ENCODE data around the gene SH2D3A.

Gene SH2D3A

GRCh38 chr19:6725513-6726231, 41.6 kb downstream of the SH2D3A start:
- ChIA-PET POLR2A (interaction anchor here (0.5 kb wide), 1 partner anchor 44 kb away, joined by 7 read pairs; no protein-coding TSS in a partner anchor), CTCF (interaction anchor here (2.1 to 2.6 kb wide), 2 partner anchors 12 to 138 kb away, joined by 8 to 11 read pairs; partner anchors contain the start of gene GPR108)
- DNase-seq (ENCODE audit: extremely low spot score) = no peak
- no peak for TF ChIP-seq CTCF (IDR thresholded peaks at IDR 0.05; ENCODE audit: control extremely low read depth, extremely low read depth, low read depth, missing control alignments)

- DNase-seq (ENCODE audit: extremely low spot score) = no peak
- TF ChIP-seq CTCF (IDR thresholded peaks at IDR 0.05; ENCODE audit: control extremely low read depth, extremely low read depth, low read depth, missing control alignments) = no peak
- CTCF ChIA-PET = interaction anchor here (2.6 kb wide), 1 partner anchor 13 kb away, joined by 11 read pairs; the partner anchor contains the start of gene GPR108
- POLR2A ChIA-PET = no interaction called here
Measured at GRCh38 chr19:6724631-6725492, 42.4 kb downstream of the SH2D3A start.

GRCh38 chr19:6723738-6724137, 43.5 kb downstream of the SH2D3A start:
- POLR2A ChIA-PET = no interaction called here
- TF ChIP-seq CTCF (IDR thresholded peaks at IDR 0.05; ENCODE audit: control extremely low read depth, extremely low read depth, low read depth, missing control alignments) = no peak
- no peak for DNase-seq (ENCODE audit: extremely low spot score)
- CTCF ChIA-PET = interaction anchor here (2.6 kb wide), 1 partner anchor 14 kb away, joined by 11 read pairs; the partner anchor contains the start of gene GPR108

GRCh38 chr19:6723108-6723618, 44.1 kb downstream of the SH2D3A start:
- ChIA-PET POLR2A (no interaction called here), CTCF (no interaction called here)
- DNase-seq (ENCODE audit: extremely low spot score) = no peak
- no peak for TF ChIP-seq CTCF (IDR thresholded peaks at IDR 0.05; ENCODE audit: control extremely low read depth, extremely low read depth, low read depth, missing control alignments)

- no peak for TF ChIP-seq CTCF (IDR thresholded peaks at IDR 0.05; ENCODE audit: control extremely low read depth, extremely low read depth, low read depth, missing control alignments)
- CTCF ChIA-PET = interaction anchor here (0.9 kb wide), 1 partner anchor 14 kb away, joined by 3 read pairs; no protein-coding TSS in a partner anchor
- POLR2A ChIA-PET = no interaction called here
- peak; percentile 73 for DNase-seq (ENCODE audit: extremely low spot score)
Measured at GRCh38 chr19:6721773-6722172, 45.5 kb downstream of the SH2D3A start.

- TF ChIP-seq CTCF (IDR thresholded peaks at IDR 0.05; ENCODE audit: control extremely low read depth, extremely low read depth, low read depth, missing control alignments) = no peak
- ChIA-PET POLR2A (no interaction called here), CTCF (interaction anchor here (1.1 kb wide), 2 partner anchors 16 to 142 kb away, joined by 4 read pairs; partner anchors contain the start of gene GPR108)
- no peak for DNase-seq (ENCODE audit: extremely low spot score)
Measured at GRCh38 chr19:6721138-6721474, 46.1 kb downstream of the SH2D3A start.

Data from GM10248 (cell line).